Endothelial cell (in vitro differentiated cells): ENCODE results near the gene ZBTB39. TPM values are rescaled to one million over a fixed set of nuclear protein-coding genes. Genes with fewer than 3 reads are reported as not detected.

Experiments
- DNase-seq: peaks from one replicate; pipeline ENCODE4 v3.0.0; 2021; ENCODE audit warnings: low spot score
- H3K27ac Mint-ChIP-seq: one replicate; pipeline ENCODE4 v1.8.0; 2021; ENCODE audit warnings: mixed read lengths, inconsistent platforms; ENCODE audit not compliant: unreplicated experiment
- H3K27me3 Mint-ChIP-seq: one replicate; pipeline ENCODE4 v1.8.0; 2021; ENCODE audit warnings: mild to moderate bottlenecking, moderate library complexity, mixed read lengths, inconsistent platforms; ENCODE audit not compliant: unreplicated experiment
- H3K36me3 Mint-ChIP-seq: one replicate; pipeline ENCODE4 v1.8.0; 2021; ENCODE audit warnings: mild to moderate bottlenecking, low read depth, mixed read lengths, inconsistent platforms; ENCODE audit not compliant: unreplicated experiment
- H3K4me1 Mint-ChIP-seq: one replicate; pipeline ENCODE4 v1.8.0; 2021; ENCODE audit warnings: mild to moderate bottlenecking, mixed read lengths, inconsistent platforms; ENCODE audit not compliant: unreplicated experiment
- H3K4me3 Mint-ChIP-seq: one replicate; pipeline ENCODE4 v1.8.0; 2021; ENCODE audit warnings: mild to moderate bottlenecking, mixed read lengths, inconsistent platforms; ENCODE audit not compliant: unreplicated experiment
- H3K9me3 Mint-ChIP-seq: one replicate; pipeline ENCODE4 v1.8.0; 2021; ENCODE audit warnings: mixed read lengths, inconsistent platforms; ENCODE audit not compliant: unreplicated experiment
- total RNA-seq: library from RNA; stranded (reverse); fragmentation: NEBNext Ultra II Directional; extraction: Animal tissue kit (Norgen Biotek cat#: 25700); gene quantifications from one replicate; pipeline ENCODE4 v1.2.1, GENCODE V29; 2021; ENCODE audit not compliant: unreplicated experiment
- TF ChIP-seq, protein P1 (sequence below): fragments of 200-600 bp; sonication (generic); IDR thresholded peaks from one replicate; pipeline ENCODE4 v1.5.0; 2021; ENCODE audit warnings: antibody characterized with exemption; ENCODE audit not compliant: unreplicated experiment

Gene ZBTB39
- total RNA-seq, 1 donor from 2014 or later, result 23.9 TPM

- Mint-ChIP-seq H3K27me3 (peaks cover 5% of the 10 kb centered on the region), H3K36me3 (peaks cover 3% of the 10 kb centered on the region), H3K4me3 (no peak overlapping the region), H3K4me1 (peaks cover 15% of the 10 kb centered on the region), H3K9me3 (no peaks in the 10 kb centered on the region), H3K27ac (no peak overlapping the region)
- TF ChIP-seq, protein P1, sequence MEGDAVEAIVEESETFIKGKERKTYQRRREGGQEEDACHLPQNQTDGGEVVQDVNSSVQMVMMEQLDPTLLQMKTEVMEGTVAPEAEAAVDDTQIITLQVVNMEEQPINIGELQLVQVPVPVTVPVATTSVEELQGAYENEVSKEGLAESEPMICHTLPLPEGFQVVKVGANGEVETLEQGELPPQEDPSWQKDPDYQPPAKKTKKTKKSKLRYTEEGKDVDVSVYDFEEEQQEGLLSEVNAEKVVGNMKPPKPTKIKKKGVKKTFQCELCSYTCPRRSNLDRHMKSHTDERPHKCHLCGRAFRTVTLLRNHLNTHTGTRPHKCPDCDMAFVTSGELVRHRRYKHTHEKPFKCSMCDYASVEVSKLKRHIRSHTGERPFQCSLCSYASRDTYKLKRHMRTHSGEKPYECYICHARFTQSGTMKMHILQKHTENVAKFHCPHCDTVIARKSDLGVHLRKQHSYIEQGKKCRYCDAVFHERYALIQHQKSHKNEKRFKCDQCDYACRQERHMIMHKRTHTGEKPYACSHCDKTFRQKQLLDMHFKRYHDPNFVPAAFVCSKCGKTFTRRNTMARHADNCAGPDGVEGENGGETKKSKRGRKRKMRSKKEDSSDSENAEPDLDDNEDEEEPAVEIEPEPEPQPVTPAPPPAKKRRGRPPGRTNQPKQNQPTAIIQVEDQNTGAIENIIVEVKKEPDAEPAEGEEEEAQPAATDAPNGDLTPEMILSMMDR, result no peak
- no peak for DNase-seq
Measured at GRCh38 chr12:57049119-57049446, 42.7 kb upstream of the ZBTB39 start.

DNA sequence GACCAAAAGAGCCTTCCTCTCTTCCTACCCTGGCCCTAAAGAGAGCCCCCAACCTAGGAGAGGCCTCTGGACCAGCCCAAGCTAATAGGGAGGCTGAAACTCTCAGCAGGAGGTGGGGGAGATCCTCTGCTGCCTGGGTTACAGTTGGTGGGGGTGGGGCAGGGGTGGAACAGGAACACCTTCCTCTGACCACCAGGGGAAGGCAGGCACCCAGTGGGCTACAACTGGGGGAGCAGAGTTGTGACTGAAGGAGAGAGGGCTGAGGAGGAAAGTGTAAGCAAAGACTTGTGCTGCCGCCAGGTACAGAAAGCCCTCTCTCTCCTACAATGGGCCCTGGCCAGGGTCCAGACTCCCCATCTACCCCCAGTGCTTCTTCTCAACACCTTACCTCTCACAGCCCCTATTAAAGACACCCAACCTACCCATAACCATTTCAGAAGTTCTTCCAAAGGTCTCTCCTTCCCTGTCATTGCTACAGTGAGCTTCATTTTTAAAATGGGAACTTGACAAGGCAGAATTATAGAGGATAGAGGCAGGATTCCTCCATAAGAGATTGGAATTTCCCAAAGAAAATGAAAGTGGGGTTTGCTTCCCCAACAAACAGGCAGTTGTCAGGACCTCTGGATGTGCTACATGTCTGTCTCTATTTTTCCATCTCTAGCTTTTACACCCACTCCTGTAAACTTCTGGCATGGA, 42.2 kb upstream of the ZBTB39 start:
- H3K4me3 Mint-ChIP-seq, result no peak overlapping the region
- H3K36me3 Mint-ChIP-seq, result peaks cover 3% of the 10 kb centered on the region
- peaks cover 15% of the 10 kb centered on the region for H3K4me1 Mint-ChIP-seq
- H3K27ac Mint-ChIP-seq, result no peak overlapping the region
- TF ChIP-seq, protein P1, result no peak
- peaks cover 5% of the 10 kb centered on the region for H3K27me3 Mint-ChIP-seq
- no peaks in the 10 kb centered on the region for H3K9me3 Mint-ChIP-seq
- DNase-seq, result no peak

DNA sequence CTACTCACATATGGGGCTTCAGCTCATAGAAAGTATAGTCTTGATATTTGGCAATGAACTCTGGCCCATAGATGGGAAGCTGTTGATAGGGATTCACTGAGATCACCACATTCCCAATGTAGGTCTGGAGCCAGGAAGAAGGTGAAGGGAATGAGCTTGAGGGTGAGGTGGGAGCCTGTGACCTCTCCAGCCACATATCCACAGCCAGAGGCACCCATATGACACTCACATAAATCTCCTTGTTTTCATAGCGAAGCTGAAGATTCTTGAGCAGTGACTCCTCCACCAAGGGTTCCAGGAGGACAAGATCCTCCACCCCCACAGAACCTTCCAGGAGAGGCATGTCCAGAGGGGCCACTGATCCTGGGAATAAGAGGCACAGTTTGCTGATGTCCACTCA, 41.6 kb upstream of the ZBTB39 start:
- peaks cover 15% of the 10 kb centered on the region for H3K4me1 Mint-ChIP-seq
- H3K27ac Mint-ChIP-seq, result no peak overlapping the region
- H3K36me3 Mint-ChIP-seq, result peaks cover 3% of the 10 kb centered on the region
- TF ChIP-seq, protein P1, result no peak
- peaks cover 5% of the 10 kb centered on the region for H3K27me3 Mint-ChIP-seq
- no peaks in the 10 kb centered on the region for H3K9me3 Mint-ChIP-seq
- no peak for DNase-seq
- no peak overlapping the region for H3K4me3 Mint-ChIP-seq

GRCh38 chr12:57046947-57047890, 40.9 kb upstream of the ZBTB39 start:
- Mint-ChIP-seq H3K27ac (no peak overlapping the region), H3K27me3 (peaks cover 5% of the 10 kb centered on the region), H3K4me3 (no peak overlapping the region), H3K9me3 (no peaks in the 10 kb centered on the region), H3K36me3 (peaks cover 3% of the 10 kb centered on the region), H3K4me1 (peaks cover 15% of the 10 kb centered on the region)
- TF ChIP-seq, protein P1, result no peak
- DNase-seq, result no peak
